Stimulated activated CD8-positive, alpha-beta memory T cell treated with anti-CD3 and anti-CD28 coated beads, Interleukin-4, amount 100 ng/mL, for 24 hours (primary cell): ENCODE data around the gene TANK.
"Not testable (repeated sequence)": the region's sequence is repeated elsewhere in the genome, so short reads cannot be mapped to it uniquely, and the experiment has no call there.

Experiments
- DNase-seq: peaks from one replicate; pipeline ENCODE4 v3.0.0-alpha.2; 2020; ENCODE audit warnings: low read depth

Gene TANK

GRCh38 chr2:161169335-161169734, 9.1 kb downstream of the TANK start:
- no peak for DNase-seq

GRCh38 chr2:161170377-161170776, 10.1 kb downstream of the TANK start:
- DNase-seq: no peak

- no peak for DNase-seq
Observed at GRCh38 chr2:161170958-161171932, 11.0 kb downstream of the TANK start.

DNA sequence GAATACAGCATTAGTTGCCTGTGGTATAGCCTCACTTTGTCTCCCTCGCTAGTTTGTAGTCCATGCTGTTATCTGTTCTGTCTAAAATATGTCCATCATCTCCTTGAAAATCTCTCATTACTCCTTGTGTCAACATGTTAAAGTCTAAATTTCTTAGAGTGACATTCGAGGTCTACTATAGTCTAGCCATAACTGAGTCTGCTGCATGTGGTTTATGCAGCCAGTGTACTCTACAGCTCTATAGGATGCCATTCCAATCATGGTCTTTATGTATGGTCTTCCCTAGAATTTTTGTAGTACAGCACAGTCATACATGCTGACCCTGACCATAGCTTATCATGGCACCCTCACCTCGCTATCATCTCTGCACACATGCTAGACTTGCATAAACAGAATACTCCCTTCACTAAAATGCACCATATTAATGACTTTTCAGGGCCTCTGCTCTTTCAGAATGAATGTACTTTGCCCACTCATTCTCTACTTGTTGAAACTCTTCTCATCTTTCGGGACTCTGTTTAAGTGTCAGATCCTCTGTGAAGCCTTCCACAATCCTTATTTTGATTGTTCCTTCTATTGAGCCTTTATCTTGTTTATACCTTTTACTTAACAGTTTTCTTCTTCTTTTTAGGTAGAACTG, 12.8 kb downstream of the TANK start:
- DNase-seq: no peak

DNA sequence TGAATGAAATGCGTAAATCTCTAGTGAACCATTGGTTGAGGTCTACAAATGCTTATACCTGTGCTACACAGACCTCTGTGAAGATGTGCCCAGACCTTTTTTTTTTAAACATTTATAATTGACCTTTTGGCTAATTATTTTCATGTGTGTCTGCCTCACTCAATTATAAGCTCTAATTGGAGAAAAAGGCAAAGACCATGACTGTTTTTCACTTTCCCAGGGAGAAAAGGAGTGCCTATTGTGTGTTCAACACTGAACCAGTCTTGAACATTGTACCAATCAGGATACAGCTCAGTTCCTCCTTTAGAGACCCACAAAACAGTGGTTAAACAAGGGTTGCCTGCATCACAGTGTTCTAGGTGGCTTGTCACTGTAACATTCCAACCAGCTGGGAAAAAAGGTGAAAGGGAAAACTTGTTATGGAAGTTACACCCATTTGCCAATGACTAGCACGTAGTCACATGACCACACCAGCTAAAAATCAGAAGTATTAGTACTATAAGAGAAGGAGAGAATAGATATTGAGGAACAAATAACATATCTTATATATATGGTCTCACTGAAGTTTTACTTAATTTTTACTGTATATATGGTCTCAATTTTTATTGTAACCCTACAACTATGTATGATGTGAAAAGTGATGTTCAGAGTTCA, 13.4 kb downstream of the TANK start:
- no peak for DNase-seq

- DNase-seq: no peak
Observed at GRCh38 chr2:161177969-161178368, 17.7 kb downstream of the TANK start.

DNA sequence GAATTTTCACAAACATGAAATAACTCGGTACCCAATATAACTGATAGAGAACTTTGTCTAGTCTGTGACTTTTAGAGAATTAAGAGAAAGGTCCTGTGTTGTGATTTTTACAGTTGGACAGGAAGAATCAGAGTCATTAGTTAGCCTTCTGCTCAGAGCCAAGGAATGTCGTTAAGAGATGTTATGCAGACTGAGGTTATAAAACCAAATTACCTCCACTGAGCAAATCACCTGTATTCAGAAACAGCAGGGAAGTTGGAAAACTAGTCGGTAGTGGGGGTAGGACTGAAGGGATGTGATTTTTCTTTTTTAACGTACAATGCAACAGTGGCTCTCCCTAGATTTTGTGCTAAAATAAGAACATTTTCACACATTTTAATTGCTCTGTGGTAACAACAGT, 18.5 kb downstream of the TANK start:
- no peak for DNase-seq

DNA sequence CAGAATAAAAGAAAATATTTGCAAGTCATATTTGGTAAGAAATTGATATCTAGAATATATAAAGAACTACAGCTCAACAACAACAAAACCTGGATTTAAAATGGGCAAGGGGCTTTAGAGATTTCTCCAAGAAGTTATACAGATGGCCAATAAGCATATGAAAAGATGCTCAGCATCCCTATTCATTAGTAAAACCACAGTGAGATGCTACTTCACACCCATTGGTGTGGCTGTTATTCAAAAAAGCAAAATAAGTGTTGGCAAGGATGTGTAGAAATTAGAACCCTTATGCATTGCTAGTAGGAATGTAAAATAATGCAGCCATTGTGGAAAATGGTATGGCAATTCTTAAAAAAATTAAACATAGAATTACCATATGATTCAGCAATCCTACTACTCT, 29.8 kb downstream of the TANK start:
- DNase-seq: no peak

GRCh38 chr2:161195602-161196001, 35.4 kb downstream of the TANK start:
- not testable (repeated sequence) for DNase-seq

- no peak for DNase-seq
Observed at GRCh38 chr2:161199912-161200701, 39.9 kb downstream of the TANK start.

DNA sequence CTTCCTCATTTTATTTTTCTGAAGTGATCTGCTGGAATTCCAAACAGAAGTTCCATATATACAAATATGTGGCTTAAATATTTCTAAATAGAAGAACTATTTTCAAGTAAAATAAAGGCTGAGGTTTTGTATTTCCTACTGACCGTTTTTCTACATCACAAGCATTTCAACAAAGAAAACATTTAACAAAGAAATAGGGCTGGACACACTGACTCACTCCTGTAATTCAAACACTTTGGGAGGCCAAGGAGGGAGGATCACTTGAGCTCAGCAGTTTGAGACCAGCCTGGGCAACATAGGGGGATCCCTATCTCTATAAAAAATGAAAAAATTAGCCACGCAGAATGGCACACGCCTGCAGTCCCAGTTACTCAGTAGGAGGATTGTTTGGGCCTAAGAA, 44.6 kb downstream of the TANK start:
- DNase-seq: no peak

GRCh38 chr2:161206471-161207032, 46.3 kb downstream of the TANK start:
- no peak for DNase-seq

DNA sequence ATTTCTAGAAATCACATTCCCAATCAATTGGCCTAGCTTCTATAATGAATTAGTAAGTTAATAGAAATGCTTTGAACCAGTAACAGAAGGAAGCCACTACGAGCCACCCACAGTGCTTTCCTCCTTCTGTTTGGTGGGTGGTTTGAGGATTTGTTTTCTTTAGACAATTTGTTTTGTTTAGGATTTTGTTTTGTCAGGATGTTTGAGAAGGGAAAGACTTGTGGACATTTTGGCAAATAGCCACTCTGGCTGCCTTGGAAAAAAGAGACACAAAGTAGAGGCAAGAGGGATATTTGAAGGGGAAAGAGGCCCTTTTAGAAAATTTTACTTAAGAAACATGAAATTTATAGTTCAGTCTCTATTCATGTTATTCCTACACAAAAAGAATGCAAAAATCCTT, 47.7 kb downstream of the TANK start:
- no peak for DNase-seq

DNA sequence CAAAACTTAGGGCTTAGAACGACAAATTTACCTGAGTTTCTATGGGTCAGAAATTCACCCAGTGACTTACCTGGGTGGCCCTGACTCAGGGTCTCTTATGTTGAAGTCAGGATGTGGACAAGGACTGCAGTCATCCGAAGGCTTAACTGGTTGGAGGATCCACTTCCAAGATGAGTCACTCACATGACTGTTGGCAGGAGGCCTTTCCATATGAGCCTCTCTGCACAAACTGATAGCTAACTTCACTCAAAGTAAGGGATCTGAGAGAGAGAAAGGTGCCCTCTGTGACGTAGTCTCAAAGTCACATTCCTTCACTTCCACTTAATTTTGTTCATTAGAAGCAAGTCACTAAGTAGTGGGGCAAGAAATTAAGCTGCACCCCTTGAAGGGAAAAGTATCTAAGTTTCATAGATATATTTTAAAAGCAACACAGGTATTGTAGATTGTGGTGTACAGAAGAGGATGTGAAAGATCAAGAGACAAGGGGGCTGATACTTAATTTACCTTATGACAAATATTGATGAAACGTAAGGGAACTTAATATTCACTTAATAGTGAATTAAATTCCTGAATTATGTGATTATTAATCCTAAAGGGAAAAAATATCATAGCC, 48.4 kb downstream of the TANK start:
- DNase-seq: no peak

DNA sequence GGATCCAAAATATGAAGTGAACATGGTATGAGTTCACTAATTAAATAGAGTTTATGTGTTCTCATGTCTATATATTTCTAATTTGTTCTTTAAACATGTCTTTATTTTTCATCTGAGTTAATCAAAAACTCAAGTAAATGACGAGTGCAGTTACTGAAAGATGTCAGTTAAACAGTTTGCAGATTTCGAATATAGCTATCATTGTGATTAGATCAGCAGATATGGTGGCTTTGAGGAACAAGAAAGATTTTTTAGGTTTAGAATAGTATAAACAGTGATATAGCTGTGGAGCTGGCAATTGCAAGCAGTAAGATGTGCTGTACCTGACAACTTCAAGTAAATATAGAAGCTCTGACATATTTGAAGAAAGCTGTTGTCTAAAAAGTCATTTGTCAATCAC, 49.7 kb downstream of the TANK start:
- no peak for DNase-seq

DNA sequence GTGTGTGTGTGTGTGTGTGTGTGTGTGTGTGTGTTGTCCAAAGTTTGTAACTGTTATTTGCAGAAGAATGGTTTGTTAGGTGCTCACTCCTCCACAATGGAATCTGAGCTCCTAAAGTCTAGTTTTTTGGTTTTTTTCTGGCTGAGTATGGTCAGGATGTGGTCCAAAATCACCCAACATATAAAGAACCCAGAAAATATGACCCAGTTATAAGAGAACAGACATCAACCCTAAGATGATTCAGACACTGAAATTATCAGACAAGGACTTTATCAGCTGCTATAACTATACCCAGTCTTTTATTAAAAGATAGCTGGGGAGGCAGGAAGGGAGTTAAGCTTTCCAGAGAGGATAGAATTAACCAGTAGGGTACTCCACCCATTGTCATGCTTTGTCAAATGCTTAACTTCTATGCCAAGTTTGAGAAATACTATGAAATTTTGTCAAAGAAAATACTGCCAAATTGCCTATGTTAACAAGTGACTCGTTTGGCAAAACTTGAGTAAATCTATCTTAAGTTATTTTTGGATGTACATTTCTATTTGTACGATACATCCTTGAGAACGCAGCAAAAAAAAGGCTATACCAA, 57.5 kb downstream of the TANK start:
- DNase-seq: no peak

DNA sequence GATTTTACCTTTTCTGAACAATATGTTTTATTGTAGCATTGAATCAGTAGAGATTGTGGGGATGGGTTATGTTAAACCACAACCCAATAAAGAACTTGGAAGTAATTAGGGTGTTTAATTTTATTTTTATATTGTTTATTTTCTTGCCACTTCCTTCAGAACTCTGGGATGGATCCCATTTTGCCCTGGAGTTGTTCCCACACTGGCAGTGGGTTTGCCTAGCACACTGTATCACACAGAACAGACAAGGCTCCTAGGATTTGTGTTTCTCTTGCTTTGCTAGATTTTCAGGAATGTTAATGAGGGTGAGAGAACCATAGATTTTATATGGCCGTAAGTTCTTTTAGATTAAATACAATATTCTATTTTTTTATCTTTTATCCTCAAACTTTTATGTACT, 59.0 kb downstream of the TANK start:
- DNase-seq: no peak

GRCh38 chr2:161223139-161223732, 63.0 kb downstream of the TANK start:
- no peak for DNase-seq

GRCh38 chr2:161228511-161229240, 68.4 kb downstream of the TANK start:
- DNase-seq: no peak

DNA sequence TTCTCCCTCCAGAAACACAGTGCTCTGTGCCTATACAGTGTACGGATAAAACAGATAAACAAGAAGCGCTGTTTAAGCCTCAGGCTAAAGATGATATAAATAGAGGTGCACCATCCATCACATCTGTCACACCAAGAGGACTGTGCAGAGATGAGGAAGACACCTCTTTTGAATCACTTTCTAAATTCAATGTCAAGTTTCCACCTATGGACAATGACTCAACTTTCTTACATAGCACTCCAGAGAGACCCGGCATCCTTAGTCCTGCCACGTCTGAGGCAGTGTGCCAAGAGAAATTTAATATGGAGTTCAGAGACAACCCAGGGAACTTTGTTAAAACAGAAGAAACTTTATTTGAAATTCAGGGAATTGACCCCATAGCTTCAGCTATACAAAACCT, 70.7 kb downstream of the TANK start:
- no peak for DNase-seq
